K562 (cell line): ENCODE measurements around the gene ANO1. TPM values are rescaled to one million over a fixed set of nuclear protein-coding genes. Genes with fewer than 3 reads are reported as not detected.

Experiments used
- ATAC-seq: fragments of 200-7000 bp; cut with Tn5 transposase; 3 replicates; pipeline ENCODE4 v1.9.1; 2020; ENCODE audit warnings: moderate library complexity
- BruUV-seq: library from RNA; stranded (reverse); fragments of 400-500 nt; replicated peaks from 2 replicates; lab custom pipeline; 2021; lab: Mats Ljungman, UMichigan
- CTCF ChIA-PET: fragments of 300-600 bp; formaldehyde crosslinking; extraction: SDS; loops from one replicate; lab custom pipeline; 2021; ENCODE audit warnings: low intra/inter-chr PET ratio; lab: Yijun Ruan, JAX
- POLR2A ChIA-PET: fragments of 300-600, 350-650 bp; sonication (Branson Sonifier 250); formaldehyde crosslinking; extraction: SDS; loops from one replicate; lab custom pipeline; 2021; ENCODE audit warnings: antibody characterized with exemption, inconsistent platforms; lab: Yijun Ruan, JAX
- DNase-seq, 4 experiments: peaks; one replicate each; pipeline versions ENCODE4 v3.0.0 to v3.0.0-alpha.2; 2011 to 2018; ENCODE audit warnings: low spot score in 3 of 4, mixed read lengths in 3 of 4; ENCODE audit errors: extremely low read depth in 1 of 4
- FAIRE-seq: peaks from 2 replicates; lab custom pipeline; 2011; peaks lifted over from hg19 to GRCh38; lab: Jason Lieb, UNC
- H2AFZ ChIP-seq: 2 replicates; pipeline ENCODE4 v1.6.0; 2011; ENCODE audit warnings: low read depth, low read length, control low read depth, inconsistent platforms
- H3K27ac ChIP-seq: fragments of 200-600 bp; 3 replicates; pipeline ENCODE4 v1.8.0; 2011; ENCODE audit warnings: low read depth, mild to moderate bottlenecking, control low read depth, inconsistent platforms, low read length, moderate library complexity, mixed read lengths; ENCODE audit errors: extremely low read depth
- H3K27me3 ChIP-seq, 2 experiments: fragments of 300-600 bp in 1 of 2; 2 replicates in 1 of 2; 3 replicates in 1 of 2; pipeline versions ENCODE4 v1.6.0 to v1.8.0; 2011; ENCODE audit warnings: inconsistent platforms in 2 of 2, low read length in 2 of 2, mild to moderate bottlenecking in 1 of 2, mixed read lengths in 1 of 2, moderate library complexity in 1 of 2; ENCODE audit not compliant: control insufficient read depth in 2 of 2, insufficient read depth in 2 of 2
- H3K36me3 ChIP-seq: fragments of 300-600 bp; 3 replicates; pipeline ENCODE4 v1.8.0; 2011; ENCODE audit warnings: mild to moderate bottlenecking, low read length, inconsistent platforms; ENCODE audit not compliant: control insufficient read depth, insufficient read depth
- H3K4me1 ChIP-seq, 2 experiments: fragments of 200-600 bp in 1 of 2; replicated peaks in 1 of 2; 2 replicates in 1 of 2; 3 replicates in 1 of 2; pipeline versions ENCODE4 v1.5.1 to v1.8.0; 2011; ENCODE audit warnings: inconsistent platforms in 2 of 2, low read length in 2 of 2, mild to moderate bottlenecking in 1 of 2, mixed read lengths in 1 of 2, moderate library complexity in 1 of 2; ENCODE audit not compliant: control insufficient read depth in 2 of 2, insufficient read depth in 2 of 2
- H3K4me2 ChIP-seq: 2 replicates; pipeline ENCODE4 v1.6.1; 2011; ENCODE audit warnings: low read length, control low read depth, inconsistent platforms, mixed read lengths; ENCODE audit not compliant: insufficient read depth
- H3K4me3 ChIP-seq: fragments of 200-600 bp; sonication (generic), shearing (Covaris generic); 2 replicates; pipeline ENCODE4 v1.5.1; 2016; ENCODE audit warnings: control low read depth, inconsistent platforms
- H3K79me2 ChIP-seq: fragments of 200-600 bp; 3 replicates; pipeline ENCODE4 v1.8.0; 2011; ENCODE audit warnings: low read length, inconsistent platforms; ENCODE audit not compliant: control insufficient read depth, insufficient read depth
- H3K9ac ChIP-seq, 2 experiments: 2 replicates each; pipeline versions ENCODE4 v1.6.0 to v1.6.1; 2011; ENCODE audit warnings: low read depth in 2 of 2, low read length in 2 of 2, control low read depth in 1 of 2, inconsistent platforms in 1 of 2, mild to moderate bottlenecking in 1 of 2, mixed read lengths in 1 of 2; ENCODE audit not compliant: insufficient read depth in 1 of 2
- H3K9me1 ChIP-seq: one replicate; pipeline ENCODE4 v1.6.0; 2011; ENCODE audit warnings: inconsistent platforms, mild to moderate bottlenecking, low read length, moderate library complexity; ENCODE audit not compliant: control insufficient read depth, insufficient read depth
- H3K9me3 ChIP-seq: replicated peaks from 2 replicates; pipeline ENCODE4 v1.5.1; 2011; ENCODE audit warnings: low read depth, low read length, inconsistent platforms; ENCODE audit not compliant: control insufficient read depth, insufficient read depth
- H4K20me1 ChIP-seq: replicated peaks from 2 replicates; pipeline ENCODE4 v1.6.1; 2011; ENCODE audit warnings: low read length, inconsistent platforms, mixed read lengths; ENCODE audit not compliant: control insufficient read depth, insufficient read depth
- ATF2 ChIP-seq: sonication (generic); formaldehyde crosslinking; IDR thresholded peaks from 2 replicates; pipeline ENCODE4 v1.8.1; 2022; ENCODE audit warnings: missing genetic modification reagents
- CREB3L1 ChIP-seq: fragments of 450-650 bp; IDR thresholded peaks from 2 replicates; pipeline ENCODE4 v1.6.1; 2014; ENCODE audit warnings: low read depth, mild to moderate bottlenecking, moderate library complexity, borderline replicate concordance
- PRDM10 ChIP-seq: fragments of 450-650 bp; IDR thresholded peaks from 2 replicates; pipeline ENCODE4 v1.6.1; 2018; ENCODE audit not compliant: partially characterized antibody
- RNF219 ChIP-seq: fragments of 250-450 bp; sonication (Bioruptor Pico); IDR thresholded peaks from 2 replicates; pipeline ENCODE4 v1.5.0; 2022; ENCODE audit warnings: mild to moderate bottlenecking
- TRIM25 ChIP-seq: fragments of 450-650 bp; IDR thresholded peaks from 2 replicates; pipeline ENCODE4 v1.7.0; 2016; ENCODE audit warnings: borderline replicate concordance
- ZNF766 ChIP-seq: fragments of 200-800 bp; sonication (Bioruptor generic); conservative IDR thresholded peaks from 2 replicates; pipeline ENCODE4 v1.6.1; 2016; ENCODE audit warnings: missing genetic modification characterization, missing compliant biosample characterization
- WGBS: fragments of 100-300 bp; shearing (Covaris generic); methylation state at CpG from one replicate; pipeline ENCODE4 v1.1.6; 2016; ENCODE audit warnings: low coverage, mixed read lengths; ENCODE audit not compliant: insufficient coverage; ENCODE audit errors: missing lambda C conversion rate; 5-methylcytosine and 5-hydroxymethylcytosine counted together
- in situ Hi-C: fragments of 300-500 bp; cut with MboI; formaldehyde crosslinking; loops from 4 replicates; pipeline ENCODE4 v1.15.0; 2018; ENCODE audit warnings: inconsistent platforms, mixed read lengths
- intact Hi-C: fragments of 100-400 bp; cut with micrococcal nuclease; formaldehyde crosslinking; loops from 2 replicates; pipeline ENCODE4 v1.14.2; 2022
- polyA plus RNA-seq, 8 experiments: library from polyadenylated mRNA; depleted of rRNA in 4 of 8; stranded (reverse) in 5 of 8; unstranded in 3 of 8; fragments of >200 nt; fragmentation: Nextera tagmentation in 2 of 8; fragmentation: Illumina TruSeq in 1 of 8; extraction: Ambion mirVana in 2 of 8; extraction: Trizol in 1 of 8; gene quantifications; 2 replicates each; pipeline versions ENCODE4 v1.2.1 to v1.2.3, GENCODE V29; 2011 to 2014; ENCODE audit warnings: inconsistent platforms in 1 of 8, missing spikeins in 1 of 8
- total RNA-seq, 7 experiments: library from RNA; depleted of rRNA in 6 of 7; stranded (reverse); fragments of >200 nt in 6 of 7; fragmentation: Illumina TruSeq in 2 of 7; extraction: Trizol in 2 of 7; gene quantifications; 2 replicates each; pipeline versions ENCODE4 v1.2.1 to v1.2.3, GENCODE V29; 2011 to 2021; ENCODE audit warnings: low replicate concordance in 1 of 7

The ANO1 gene
- total and polyA plus RNA-seq, 9 of the 15 experiments (the other 6 are each of a cell fraction or from before 2014, with no cell fraction given) = not detected

GRCh38 chr11:70090961-70091381 is 12.9 kb downstream of the ANO1 start:
- Histone ChIP-seq H4K20me1 (no peaks in the 10 kb centered on the region), H3K9ac (no peak overlapping the region), H3K4me3 (no peak overlapping the region), H3K4me1 (peaks cover 0 to 6% of the 10 kb centered on the region in 2 experiments; a peak in 2 of 5 replicates), H2AFZ (no peak overlapping the region), H3K4me2 (no peak overlapping the region), H3K27ac (no peak overlapping the region), H3K9me1 (no peaks in the 10 kb centered on the region), H3K36me3 (no peaks in the 10 kb centered on the region), H3K9me3 (no peaks in the 10 kb centered on the region), H3K79me2 (no peaks in the 10 kb centered on the region), H3K27me3 (peaks cover 35 to 79% of the 10 kb centered on the region in 2 experiments)
- intact Hi-C loops = no loop called here
- CTCF ChIA-PET = no interaction called here
- in situ Hi-C loops = loop anchor here (5.0 kb wide), 1 partner anchor 91 kb away; no protein-coding TSS in a partner anchor
- FAIRE-seq = no peak
- no peak for ATAC-seq
- DNase-seq = no peak
- POLR2A ChIA-PET = interaction anchor here (1.2 kb wide), 1 partner anchor 21 kb away, joined by 4 read pairs; no protein-coding TSS in a partner anchor
- BruUV-seq = no TSS peak
- TF ChIP-seq TRIM25 = no peak
- no peak for TF ChIP-seq RNF219 (CRISPR knock-in tag)
- no peak for TF ChIP-seq ATF2
- TF ChIP-seq ZNF766 (CRISPR knock-in tag) = no peak
- TF ChIP-seq CREB3L1 = no peak
- peak; percentile 88 for TF ChIP-seq PRDM10
- 4% methylated on average over 8 of the region's 9 CpGs for WGBS
